ENCODE results near the gene STXBP1. TPM values are rescaled to one million over a fixed set of nuclear protein-coding genes. Genes with fewer than 3 reads are reported as not detected.

The STXBP1 gene
- total RNA-seq, 1 donor from 2014 or later: 5.2 TPM

GRCh38 chr9:127720031-127720864 is 108.2 kb downstream of the STXBP1 start:
- Histone ChIP-seq H3K27me3 (ENCODE audit: control insufficient read depth in 3 of 3, insufficient read depth in 3 of 3, low read length in 3 of 3) (peaks cover 0 to 6% (median 0%) of the 10 kb centered on the region in 3 donors), H3K27ac (ENCODE audit: low read depth, low read length) (no peak overlapping the region), H3K9me3 (ENCODE audit: control insufficient read depth in 3 of 3, low read length in 3 of 3) (no peaks in the 10 kb centered on the region), H3K4me1 (ENCODE audit: control insufficient read depth in 3 of 3, insufficient read depth in 3 of 3, low read length in 3 of 3) (peaks cover 7 to 9% (median 8%) of the 10 kb centered on the region in 3 donors), H3K36me3 (ENCODE audit: control insufficient read depth in 3 of 3, insufficient read depth in 3 of 3, low read length in 3 of 3) (no peaks in the 10 kb centered on the region), H3K4me3 (ENCODE audit: low read length in 3 of 3) (no peak overlapping the region), H3K9ac (ENCODE audit: low read depth in 1 of 3, low read length in 3 of 3) (no peak overlapping the region)

GRCh38 chr9:127720865-127721227 is 108.8 kb downstream of the STXBP1 start:
- Histone ChIP-seq H3K27ac (ENCODE audit: low read depth, low read length) (no peak overlapping the region), H3K4me1 (ENCODE audit: control insufficient read depth in 3 of 3, insufficient read depth in 3 of 3, low read length in 3 of 3) (peaks cover 7 to 8% (median 7%) of the 10 kb centered on the region in 3 donors), H3K9me3 (ENCODE audit: control insufficient read depth in 3 of 3, low read length in 3 of 3) (no peaks in the 10 kb centered on the region), H3K36me3 (ENCODE audit: control insufficient read depth in 3 of 3, insufficient read depth in 3 of 3, low read length in 3 of 3) (no peaks in the 10 kb centered on the region), H3K4me3 (ENCODE audit: low read length in 3 of 3) (no peak overlapping the region), H3K9ac (ENCODE audit: low read depth in 1 of 3, low read length in 3 of 3) (no peak overlapping the region), H3K27me3 (ENCODE audit: control insufficient read depth in 3 of 3, insufficient read depth in 3 of 3, low read length in 3 of 3) (peaks cover 0 to 6% (median 0%) of the 10 kb centered on the region in 3 donors)

GRCh38 chr9:127721391-127721821 is 109.3 kb downstream of the STXBP1 start:
- H3K27ac ChIP-seq (ENCODE audit: low read depth, low read length): no peak overlapping the region
- H3K36me3 ChIP-seq (ENCODE audit: control insufficient read depth in 3 of 3, insufficient read depth in 3 of 3, low read length in 3 of 3): no peaks in the 10 kb centered on the region
- no peak overlapping the region for H3K4me3 ChIP-seq (ENCODE audit: low read length in 3 of 3)
- H3K27me3 ChIP-seq (ENCODE audit: control insufficient read depth in 3 of 3, insufficient read depth in 3 of 3, low read length in 3 of 3): peaks cover 0 to 6% (median 0%) of the 10 kb centered on the region in 3 donors
- H3K9ac ChIP-seq (ENCODE audit: low read depth in 1 of 3, low read length in 3 of 3): no peak overlapping the region
- H3K9me3 ChIP-seq (ENCODE audit: control insufficient read depth in 3 of 3, low read length in 3 of 3): no peaks in the 10 kb centered on the region
- peaks cover 1 to 4% (median 2%) of the 10 kb centered on the region in 3 donors for H3K4me1 ChIP-seq (ENCODE audit: control insufficient read depth in 3 of 3, insufficient read depth in 3 of 3, low read length in 3 of 3)

GRCh38 chr9:127722055-127722745 is 110.1 kb downstream of the STXBP1 start:
- no peaks in the 10 kb centered on the region for H3K9me3 ChIP-seq (ENCODE audit: control insufficient read depth in 3 of 3, low read length in 3 of 3)
- no peak overlapping the region for H3K9ac ChIP-seq (ENCODE audit: low read depth in 1 of 3, low read length in 3 of 3)
- H3K4me1 ChIP-seq (ENCODE audit: control insufficient read depth in 3 of 3, insufficient read depth in 3 of 3, low read length in 3 of 3): peaks cover 0 to 4% (median 0%) of the 10 kb centered on the region in 3 donors
- H3K36me3 ChIP-seq (ENCODE audit: control insufficient read depth in 3 of 3, insufficient read depth in 3 of 3, low read length in 3 of 3): no peaks in the 10 kb centered on the region
- no peak overlapping the region for H3K27ac ChIP-seq (ENCODE audit: low read depth, low read length)
- no peak overlapping the region for H3K4me3 ChIP-seq (ENCODE audit: low read length in 3 of 3)
- peaks cover 0 to 6% (median 0%) of the 10 kb centered on the region in 3 donors for H3K27me3 ChIP-seq (ENCODE audit: control insufficient read depth in 3 of 3, insufficient read depth in 3 of 3, low read length in 3 of 3)

- Histone ChIP-seq H3K36me3 (ENCODE audit: control insufficient read depth in 3 of 3, insufficient read depth in 3 of 3, low read length in 3 of 3) (no peaks in the 10 kb centered on the region), H3K4me1 (ENCODE audit: control insufficient read depth in 3 of 3, insufficient read depth in 3 of 3, low read length in 3 of 3) (peaks cover 0 to 4% (median 0%) of the 10 kb centered on the region in 3 donors), H3K4me3 (ENCODE audit: low read length in 3 of 3) (no peak overlapping the region), H3K27me3 (ENCODE audit: control insufficient read depth in 3 of 3, insufficient read depth in 3 of 3, low read length in 3 of 3) (peaks cover 0 to 6% (median 0%) of the 10 kb centered on the region in 3 donors), H3K9me3 (ENCODE audit: control insufficient read depth in 3 of 3, low read length in 3 of 3) (no peaks in the 10 kb centered on the region), H3K27ac (ENCODE audit: low read depth, low read length) (no peak overlapping the region), H3K9ac (ENCODE audit: low read depth in 1 of 3, low read length in 3 of 3) (no peak overlapping the region)
Measured at GRCh38 chr9:127723013-127723412, 110.9 kb downstream of the STXBP1 start.

GRCh38 chr9:127723444-127723843 is 111.4 kb downstream of the STXBP1 start:
- Histone ChIP-seq H3K27ac (ENCODE audit: low read depth, low read length) (no peak overlapping the region), H3K27me3 (ENCODE audit: control insufficient read depth in 3 of 3, insufficient read depth in 3 of 3, low read length in 3 of 3) (peaks cover 0 to 6% (median 0%) of the 10 kb centered on the region in 3 donors), H3K4me3 (ENCODE audit: low read length in 3 of 3) (no peak overlapping the region), H3K36me3 (ENCODE audit: control insufficient read depth in 3 of 3, insufficient read depth in 3 of 3, low read length in 3 of 3) (no peaks in the 10 kb centered on the region), H3K4me1 (ENCODE audit: control insufficient read depth in 3 of 3, insufficient read depth in 3 of 3, low read length in 3 of 3) (peaks cover 0 to 4% (median 0%) of the 10 kb centered on the region in 3 donors), H3K9ac (ENCODE audit: low read depth in 1 of 3, low read length in 3 of 3) (no peak overlapping the region), H3K9me3 (ENCODE audit: control insufficient read depth in 3 of 3, low read length in 3 of 3) (no peaks in the 10 kb centered on the region)

- Histone ChIP-seq H3K27me3 (ENCODE audit: control insufficient read depth in 3 of 3, insufficient read depth in 3 of 3, low read length in 3 of 3) (peaks cover 0 to 6% (median 0%) of the 10 kb centered on the region in 3 donors), H3K36me3 (ENCODE audit: control insufficient read depth in 3 of 3, insufficient read depth in 3 of 3, low read length in 3 of 3) (no peaks in the 10 kb centered on the region), H3K4me1 (ENCODE audit: control insufficient read depth in 3 of 3, insufficient read depth in 3 of 3, low read length in 3 of 3) (peaks cover 0 to 4% (median 0%) of the 10 kb centered on the region in 3 donors), H3K9me3 (ENCODE audit: control insufficient read depth in 3 of 3, low read length in 3 of 3) (no peaks in the 10 kb centered on the region), H3K4me3 (ENCODE audit: low read length in 3 of 3) (no peak overlapping the region), H3K9ac (ENCODE audit: low read depth in 1 of 3, low read length in 3 of 3) (peak overlapping the region in 1 of 3 donors; percentile 54), H3K27ac (ENCODE audit: low read depth, low read length) (no peak overlapping the region)
Measured at GRCh38 chr9:127724012-127724411, 111.9 kb downstream of the STXBP1 start.

- H3K27ac ChIP-seq (ENCODE audit: low read depth, low read length): no peak overlapping the region
- peaks cover 4 to 12% (median 9%) of the 10 kb centered on the region in 3 donors for H3K36me3 ChIP-seq (ENCODE audit: control insufficient read depth in 3 of 3, insufficient read depth in 3 of 3, low read length in 3 of 3)
- no peaks in the 10 kb centered on the region for H3K9me3 ChIP-seq (ENCODE audit: control insufficient read depth in 3 of 3, low read length in 3 of 3)
- peaks cover 0 to 6% (median 0%) of the 10 kb centered on the region in 3 donors for H3K27me3 ChIP-seq (ENCODE audit: control insufficient read depth in 3 of 3, insufficient read depth in 3 of 3, low read length in 3 of 3)
- peaks cover 0 to 4% (median 0%) of the 10 kb centered on the region in 3 donors for H3K4me1 ChIP-seq (ENCODE audit: control insufficient read depth in 3 of 3, insufficient read depth in 3 of 3, low read length in 3 of 3)
- no peak overlapping the region for H3K4me3 ChIP-seq (ENCODE audit: low read length in 3 of 3)
- H3K9ac ChIP-seq (ENCODE audit: low read depth in 1 of 3, low read length in 3 of 3): no peak overlapping the region
Measured at GRCh38 chr9:127726871-127727270, 114.8 kb downstream of the STXBP1 start.

- H3K9ac ChIP-seq (ENCODE audit: low read depth in 1 of 3, low read length in 3 of 3): no peak overlapping the region
- H3K9me3 ChIP-seq (ENCODE audit: control insufficient read depth in 3 of 3, low read length in 3 of 3): no peaks in the 10 kb centered on the region
- H3K4me1 ChIP-seq (ENCODE audit: control insufficient read depth in 3 of 3, insufficient read depth in 3 of 3, low read length in 3 of 3): peaks cover 0 to 4% (median 3%) of the 10 kb centered on the region in 3 donors
- H3K4me3 ChIP-seq (ENCODE audit: low read length in 3 of 3): no peak overlapping the region
- peaks cover 6 to 24% (median 21%) of the 10 kb centered on the region in 3 donors for H3K36me3 ChIP-seq (ENCODE audit: control insufficient read depth in 3 of 3, insufficient read depth in 3 of 3, low read length in 3 of 3)
- no peak overlapping the region for H3K27ac ChIP-seq (ENCODE audit: low read depth, low read length)
- H3K27me3 ChIP-seq (ENCODE audit: control insufficient read depth in 3 of 3, insufficient read depth in 3 of 3, low read length in 3 of 3): no peaks in the 10 kb centered on the region
Measured at GRCh38 chr9:127728808-127729207, 116.7 kb downstream of the STXBP1 start.

Measured in skeletal muscle tissue (tissue), 4 donors.